IPS-18c (cell line): ENCODE data around the gene RAPGEF4.

ENCODE experiments used
- H3K4me3 ChIP-seq: 2 replicates; pipeline ENCODE4 v1.7.0; 2013; ENCODE audit warnings: low read depth, mild to moderate bottlenecking, low read length, moderate library complexity; ENCODE audit not compliant: insufficient read depth
- H3K9me3 ChIP-seq: one replicate; pipeline ENCODE4 v1.6.1; 2013; ENCODE audit warnings: mild to moderate bottlenecking, low read length, moderate library complexity; ENCODE audit not compliant: control insufficient read depth, insufficient read depth

The RAPGEF4 gene

DNA sequence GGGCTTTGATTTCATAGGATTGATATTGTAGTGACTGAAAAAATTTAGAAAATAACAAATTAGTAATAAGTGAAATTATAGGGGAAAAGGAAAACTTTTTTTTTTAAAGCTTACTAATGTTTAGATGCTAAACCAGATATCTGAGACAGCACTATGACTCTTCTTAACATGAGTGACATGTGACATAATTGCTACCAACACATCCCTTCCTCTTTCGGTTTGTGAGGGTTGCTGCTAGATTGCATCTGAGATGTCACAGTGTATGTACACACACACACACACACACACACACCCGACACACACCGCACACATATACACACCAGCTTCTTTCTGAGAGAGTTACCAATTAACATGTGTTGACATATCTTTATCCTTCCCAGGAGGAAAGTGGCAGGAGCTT lies 18.0 kb downstream of the RAPGEF4 start:
- no peak overlapping the region for H3K4me3 ChIP-seq
- H3K9me3 ChIP-seq = peaks cover 5% of the 10 kb centered on the region

DNA sequence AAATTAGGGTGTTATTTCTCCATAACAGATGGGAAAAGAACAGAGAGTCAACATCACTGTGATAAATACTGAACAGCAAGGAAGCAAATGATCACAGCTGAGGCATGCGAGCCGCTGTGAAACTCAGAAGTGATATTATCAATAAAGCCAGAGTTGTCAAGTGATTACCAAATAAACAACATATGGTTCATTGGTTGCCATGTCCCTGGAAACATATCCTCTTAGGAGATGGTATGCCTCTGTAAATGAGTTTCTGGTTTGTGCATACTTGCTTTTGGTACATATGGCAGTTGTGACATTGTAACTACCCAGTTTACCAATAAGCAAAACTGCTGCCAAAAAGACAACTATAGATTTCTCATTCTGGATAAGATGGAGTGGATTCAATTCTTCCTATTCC lies 23.8 kb downstream of the RAPGEF4 start:
- Histone ChIP-seq H3K9me3 (no peaks in the 10 kb centered on the region), H3K4me3 (no peak overlapping the region)

DNA sequence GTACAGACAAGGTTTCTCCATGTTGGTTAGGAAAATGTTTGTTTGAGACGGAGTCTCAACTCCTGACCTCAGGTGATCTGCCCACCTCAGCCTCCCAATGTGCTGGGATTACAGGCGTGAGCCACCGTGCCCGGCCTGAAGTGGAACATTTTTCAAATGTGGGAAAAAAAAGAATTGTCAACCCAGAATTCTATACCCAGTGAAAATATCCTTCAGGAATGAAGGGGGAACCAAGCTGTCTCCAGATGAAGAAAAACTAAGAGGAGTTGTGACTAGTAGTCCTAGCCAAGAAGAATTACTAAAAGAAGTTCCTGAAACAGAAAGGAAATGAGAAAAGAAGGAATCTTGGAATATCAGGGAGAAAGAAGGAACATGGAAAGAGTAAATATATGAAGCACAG lies 25.7 kb downstream of the RAPGEF4 start:
- no peak overlapping the region for H3K4me3 ChIP-seq
- H3K9me3 ChIP-seq = no peaks in the 10 kb centered on the region

DNA sequence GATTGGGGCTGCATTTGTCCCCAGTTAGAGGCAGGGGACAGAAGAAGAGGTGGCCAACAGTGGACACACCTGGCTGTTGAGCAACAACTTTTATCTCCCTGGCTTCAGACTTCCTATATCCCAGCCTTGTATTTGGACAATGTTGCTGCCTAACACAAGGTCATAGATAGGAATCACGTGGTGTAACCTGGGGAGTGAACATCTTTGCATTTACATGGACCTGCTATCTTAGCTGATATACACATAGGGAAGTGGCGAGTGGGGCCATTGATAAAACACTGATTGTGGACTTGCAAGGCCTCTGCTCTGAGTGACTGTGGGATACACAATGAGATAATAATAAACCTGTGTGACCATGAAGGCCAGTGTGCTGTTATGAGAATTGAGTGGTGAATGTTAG lies 26.9 kb downstream of the RAPGEF4 start:
- Histone ChIP-seq H3K4me3 (no peak overlapping the region), H3K9me3 (no peaks in the 10 kb centered on the region)

DNA sequence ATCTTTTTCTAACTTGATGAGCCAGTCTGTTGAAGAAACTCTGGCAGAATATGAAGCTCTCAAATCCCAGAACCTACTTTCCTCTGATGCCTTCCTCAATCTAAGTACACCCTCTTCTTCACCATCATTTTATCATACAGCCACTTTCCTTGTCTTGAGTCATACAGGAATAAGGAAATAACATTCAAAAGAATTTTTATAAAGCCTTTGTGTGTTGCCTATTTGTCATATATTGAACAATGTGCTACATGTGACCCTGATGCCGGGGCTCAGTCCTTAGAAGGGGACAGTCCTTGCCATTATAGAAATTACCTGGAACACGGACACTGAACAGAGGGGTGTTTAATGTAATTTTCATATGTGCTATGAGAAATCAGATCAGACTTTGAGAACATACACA lies 27.4 kb downstream of the RAPGEF4 start:
- H3K9me3 ChIP-seq = no peaks in the 10 kb centered on the region

DNA sequence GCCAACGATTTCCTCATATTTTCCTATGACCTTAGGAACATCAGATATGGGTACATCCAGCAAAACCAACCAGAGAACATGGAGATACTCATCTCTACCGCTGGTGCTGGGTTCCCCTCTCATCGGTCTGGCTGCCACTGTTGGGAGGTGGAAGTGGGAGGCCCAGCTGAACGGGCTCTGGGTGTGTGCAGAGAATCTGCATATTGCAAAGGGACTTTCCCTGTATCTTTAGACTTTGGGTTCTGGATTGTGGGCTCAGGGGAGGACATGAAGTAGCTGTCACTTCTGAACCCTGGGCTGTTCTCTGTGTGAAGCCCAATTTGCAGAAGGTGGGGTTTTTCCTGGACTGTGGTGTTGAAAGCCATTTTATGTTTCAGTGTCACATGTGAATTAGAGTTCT lies 30.0 kb downstream of the RAPGEF4 start:
- Histone ChIP-seq H3K4me3 (no peak overlapping the region), H3K9me3 (peaks cover 2% of the 10 kb centered on the region)

More for the DNA sequence above, 27.4 kb downstream of the RAPGEF4 start:
- no peak overlapping the region for H3K4me3 ChIP-seq

DNA sequence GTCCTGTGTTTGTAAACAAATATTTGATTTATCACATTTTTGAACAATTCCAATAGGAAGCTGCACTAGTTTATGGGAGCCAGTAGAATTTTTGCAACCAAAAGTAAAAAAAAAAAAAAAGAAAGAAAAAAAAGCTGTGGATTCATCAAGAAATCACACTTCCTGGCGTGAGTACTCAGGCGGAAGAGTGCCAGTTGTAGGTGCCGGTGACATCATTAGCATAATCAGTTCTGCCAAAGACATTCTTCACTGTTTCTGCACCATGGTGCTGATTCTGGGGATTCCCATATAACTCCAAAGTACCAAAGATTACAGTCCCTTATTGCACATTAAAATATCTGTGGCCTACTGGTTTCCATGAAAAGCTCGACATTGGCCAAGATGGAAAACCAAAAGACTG lies 32.8 kb downstream of the RAPGEF4 start:
- Histone ChIP-seq H3K9me3 (peaks cover 2% of the 10 kb centered on the region), H3K4me3 (no peak overlapping the region)

DNA sequence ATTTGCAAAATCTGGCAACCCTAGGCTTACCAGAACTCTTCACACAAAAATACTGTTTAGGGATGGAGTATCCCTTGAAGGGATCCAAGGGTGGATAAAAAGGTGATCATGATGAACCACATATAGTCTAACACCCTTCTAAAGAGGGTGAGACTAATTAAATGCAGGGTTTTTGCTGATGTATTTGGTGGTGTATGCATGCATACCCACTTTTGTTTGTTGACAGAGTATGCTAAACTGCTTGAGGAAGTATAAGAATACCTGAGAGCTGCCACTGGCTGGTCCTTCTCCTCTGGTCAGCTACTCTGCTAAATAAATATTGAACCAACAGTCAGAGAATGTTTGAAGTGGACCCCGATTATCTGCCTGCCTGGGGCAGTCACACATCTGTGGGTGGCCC lies 34.2 kb downstream of the RAPGEF4 start:
- H3K4me3 ChIP-seq = no peak overlapping the region; the same call in 1 of the 2 replicates
- H3K9me3 ChIP-seq = peaks cover 2% of the 10 kb centered on the region

DNA sequence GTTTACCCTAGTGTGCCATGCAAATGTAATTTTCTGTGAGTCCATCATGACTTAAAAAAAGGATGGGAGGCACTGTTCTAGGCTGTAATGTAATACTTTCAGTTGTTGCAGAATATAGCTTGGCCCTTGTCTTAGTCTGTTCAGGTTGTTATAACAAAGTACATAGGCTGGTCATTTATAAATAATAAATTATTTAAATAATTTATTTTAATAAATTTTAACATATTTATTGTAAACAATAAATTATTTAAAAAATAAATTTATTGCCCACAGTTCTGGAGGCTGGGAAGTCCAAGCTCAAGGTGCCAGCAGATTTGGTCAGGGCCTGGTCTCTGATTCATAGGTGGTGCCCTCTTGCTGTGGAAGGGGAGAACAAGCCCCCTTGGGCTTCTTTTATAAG lies 35.2 kb downstream of the RAPGEF4 start:
- Histone ChIP-seq H3K9me3 (peaks cover 2% of the 10 kb centered on the region), H3K4me3 (no peak overlapping the region)

DNA sequence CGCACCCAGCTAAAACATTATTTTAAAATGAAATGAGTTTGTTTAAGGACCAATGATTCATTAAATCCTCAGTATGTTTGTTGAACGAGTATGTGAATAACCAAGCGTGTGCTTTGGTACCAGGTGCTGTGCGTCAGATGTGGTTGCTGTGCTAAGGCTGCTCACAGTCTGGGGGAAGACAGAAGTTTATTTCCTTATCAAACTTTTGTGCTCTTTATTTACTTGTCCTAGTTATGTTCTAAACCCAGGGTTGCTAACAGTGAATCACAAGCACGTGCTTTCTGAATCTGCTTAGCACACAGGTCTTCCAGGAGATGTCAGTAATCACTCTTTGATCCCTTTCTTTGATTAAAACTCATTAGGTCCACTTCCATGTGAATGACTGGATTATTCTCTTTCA lies 37.0 kb downstream of the RAPGEF4 start:
- Histone ChIP-seq H3K4me3 (no peak overlapping the region), H3K9me3 (peaks cover 2% of the 10 kb centered on the region)

DNA sequence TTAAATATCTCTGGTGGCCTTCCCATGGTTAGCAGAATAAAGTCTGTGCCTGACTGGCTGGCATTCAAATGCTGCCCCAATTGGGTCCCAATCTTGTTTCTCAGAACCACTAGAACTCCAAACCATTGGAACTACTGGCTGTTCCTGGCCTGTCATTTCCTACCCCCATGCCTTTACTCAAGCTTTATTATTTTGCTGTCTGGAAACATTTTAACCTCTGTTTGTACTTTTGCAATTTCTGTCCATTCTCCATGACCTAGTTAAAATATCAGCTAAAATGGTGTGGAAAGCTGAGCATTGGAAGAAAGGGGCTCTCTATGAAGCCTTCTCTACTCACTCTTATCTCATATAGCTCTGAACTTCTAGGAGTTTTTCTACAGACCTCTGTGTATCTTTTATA lies 38.7 kb downstream of the RAPGEF4 start:
- Histone ChIP-seq H3K4me3 (no peak overlapping the region), H3K9me3 (peaks cover 2% of the 10 kb centered on the region)

DNA sequence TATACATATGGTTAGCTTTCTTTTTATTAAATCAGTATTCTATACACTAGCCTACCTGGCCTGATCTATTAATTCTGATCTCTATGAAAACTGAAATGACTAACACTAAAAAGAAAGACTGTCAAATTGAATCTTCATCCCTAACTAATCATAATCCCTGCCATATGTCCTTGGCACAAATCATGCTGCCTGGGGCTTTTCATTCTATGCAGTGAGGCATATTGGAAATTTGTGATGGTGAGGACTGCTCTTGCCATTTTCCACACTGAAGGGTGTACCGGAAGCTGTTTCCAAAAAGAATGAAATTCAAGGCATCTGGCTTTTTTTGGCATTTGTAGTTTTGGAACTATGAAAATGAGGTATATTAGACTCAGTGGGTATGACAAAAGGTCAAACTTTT lies 39.7 kb downstream of the RAPGEF4 start:
- Histone ChIP-seq H3K4me3 (no peak overlapping the region), H3K9me3 (peaks cover 2% of the 10 kb centered on the region)

DNA sequence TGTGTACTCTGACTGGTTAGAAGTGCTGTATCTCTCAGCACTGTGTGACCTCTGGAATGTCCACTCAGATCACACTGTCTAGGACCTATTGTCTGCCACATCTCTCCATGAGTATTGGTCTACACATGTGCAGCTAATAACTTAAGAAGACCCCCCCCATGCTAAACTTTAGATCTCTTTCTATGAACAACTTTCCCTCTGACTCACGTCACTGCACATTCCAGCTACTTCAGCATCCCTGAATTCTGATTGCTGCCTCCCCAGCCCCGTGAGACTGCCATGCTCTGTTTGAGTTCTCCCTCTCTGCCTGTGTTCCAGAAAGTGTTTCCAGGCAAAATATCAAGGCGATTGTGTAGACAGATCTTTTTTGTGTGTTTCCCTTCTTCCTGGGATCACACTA lies 41.8 kb downstream of the RAPGEF4 start:
- Histone ChIP-seq H3K9me3 (no peaks in the 10 kb centered on the region), H3K4me3 (no peak overlapping the region)

DNA sequence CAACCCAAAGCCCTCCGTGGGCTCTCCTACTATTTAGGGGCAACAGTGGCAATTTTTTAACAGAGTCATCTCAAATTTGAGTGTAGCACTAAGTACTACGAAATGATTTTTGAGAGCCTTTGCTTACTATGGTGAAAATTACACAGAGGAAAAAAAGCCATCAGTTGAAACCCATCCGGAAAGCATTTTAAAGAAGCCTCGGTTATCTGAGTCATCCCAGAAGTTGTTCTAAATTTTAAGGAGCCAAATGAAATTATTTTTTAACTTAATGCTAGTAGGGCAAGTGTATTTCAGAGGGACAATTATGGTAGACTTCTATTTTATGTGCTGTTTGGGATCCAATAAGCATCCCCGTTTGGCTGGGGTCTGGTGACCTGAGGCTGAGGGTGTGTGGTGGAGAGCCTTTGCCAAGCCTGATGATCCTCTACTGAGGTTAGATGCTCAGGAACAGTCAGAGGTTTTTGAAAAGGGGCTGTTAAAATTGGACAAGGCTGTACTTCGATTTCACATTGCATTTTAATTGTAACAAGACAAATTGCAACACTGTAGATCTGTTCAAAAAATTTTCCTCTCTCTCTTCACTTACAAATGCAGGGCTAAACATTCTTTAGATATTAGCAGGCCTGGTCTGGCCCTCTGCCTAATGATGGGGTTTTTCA lies 47.0 kb downstream of the RAPGEF4 start:
- no peaks in the 10 kb centered on the region for H3K9me3 ChIP-seq
- no peak overlapping the region for H3K4me3 ChIP-seq

DNA sequence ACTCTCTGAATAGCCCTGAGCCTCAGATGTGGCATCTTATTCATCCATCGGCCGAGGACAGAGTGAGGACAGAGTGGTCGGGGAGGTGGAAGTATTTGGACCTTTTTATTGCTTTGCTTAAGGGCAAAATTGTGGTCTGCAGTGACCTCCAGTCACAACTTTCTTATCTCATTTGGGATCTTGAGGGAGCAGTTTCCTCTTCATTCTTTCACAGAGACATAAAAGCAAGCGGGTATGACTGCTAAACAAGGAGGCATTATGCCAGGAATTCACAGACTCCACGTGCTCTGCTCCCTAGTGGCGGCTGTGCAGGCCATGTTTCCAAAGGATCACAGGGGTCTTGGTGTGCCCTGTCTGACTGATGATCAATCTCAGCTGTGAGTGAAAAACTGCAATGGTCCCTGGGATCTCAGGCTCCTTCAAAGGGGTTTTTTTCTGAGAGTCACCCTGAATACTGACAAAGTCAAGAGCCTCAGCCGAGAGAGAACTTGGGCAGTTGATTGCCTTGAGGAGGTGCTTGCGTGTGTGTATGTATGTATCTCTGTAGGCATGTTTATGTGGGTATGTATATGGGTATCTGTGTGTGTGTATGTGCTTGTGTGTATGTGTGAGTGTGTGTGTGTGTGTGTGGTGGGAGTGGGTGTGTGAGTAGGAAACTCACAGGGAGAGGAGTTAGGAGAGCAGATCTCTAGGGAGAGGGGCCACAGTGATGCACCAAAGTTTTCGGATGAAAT lies 47.7 kb downstream of the RAPGEF4 start:
- H3K4me3 ChIP-seq = no peak overlapping the region

DNA sequence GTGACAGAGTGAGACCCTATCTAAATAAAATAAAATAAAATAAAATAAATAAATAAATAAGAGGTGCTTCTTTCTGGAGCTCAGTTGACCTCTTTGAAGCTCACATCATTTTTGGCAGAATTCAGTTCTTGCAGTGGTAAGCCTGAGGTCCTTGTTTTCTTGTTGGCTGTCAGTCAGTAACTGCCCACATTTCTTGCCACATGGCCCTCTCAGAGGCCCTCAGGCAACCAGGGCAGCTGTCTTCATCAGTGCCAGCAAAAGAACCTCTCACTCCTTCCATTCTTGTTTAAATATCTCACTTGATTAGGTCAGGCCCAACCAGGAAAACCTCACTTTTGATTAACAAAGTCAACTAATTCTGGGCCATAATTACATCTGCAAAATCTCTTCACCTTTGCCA lies 53.2 kb downstream of the RAPGEF4 start:
- H3K9me3 ChIP-seq = no peaks in the 10 kb centered on the region
- H3K4me3 ChIP-seq = no peak overlapping the region

More for the DNA sequence above, 47.7 kb downstream of the RAPGEF4 start:
- H3K9me3 ChIP-seq = no peaks in the 10 kb centered on the region

DNA sequence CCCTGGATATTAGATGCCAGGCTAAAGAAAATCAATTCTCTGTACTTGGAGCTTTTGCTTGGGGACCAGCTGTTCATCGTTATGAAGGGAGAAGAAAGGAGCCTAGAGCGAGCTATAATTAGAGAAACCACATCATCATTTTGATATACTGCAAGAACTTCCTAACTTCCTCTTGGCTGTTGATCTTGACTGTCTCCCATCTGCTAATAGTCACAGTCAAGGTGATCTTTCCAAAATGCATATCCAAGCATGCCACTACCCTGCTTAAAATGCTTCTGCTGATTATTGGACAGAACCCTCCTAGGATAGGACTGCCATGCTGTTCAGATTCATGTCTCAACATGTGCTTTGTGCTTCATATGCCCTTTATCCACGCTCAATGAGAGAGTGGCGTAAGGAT lies 54.8 kb downstream of the RAPGEF4 start:
- Histone ChIP-seq H3K9me3 (no peaks in the 10 kb centered on the region), H3K4me3 (no peak overlapping the region)

DNA sequence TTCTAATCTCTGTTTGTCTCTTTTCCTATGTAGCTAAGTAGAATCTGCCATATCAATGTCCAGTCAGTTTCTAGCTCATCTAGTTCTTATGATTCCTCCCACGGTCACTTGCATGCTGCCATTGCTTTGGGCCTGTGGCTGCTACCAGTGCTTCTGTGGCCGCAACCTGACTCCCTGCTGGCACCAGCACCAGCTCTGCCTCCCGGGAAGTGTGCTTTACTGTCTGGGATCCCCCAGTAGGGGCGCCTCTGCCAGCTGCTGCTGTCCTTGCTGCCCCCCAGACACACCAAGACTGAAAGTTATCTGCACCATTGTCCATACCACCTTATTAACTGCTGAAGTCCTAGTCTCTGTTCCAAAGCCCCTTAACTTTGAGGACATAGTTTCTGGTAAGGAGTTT lies 56.3 kb downstream of the RAPGEF4 start:
- no peaks in the 10 kb centered on the region for H3K9me3 ChIP-seq
- H3K4me3 ChIP-seq = no peak overlapping the region

DNA sequence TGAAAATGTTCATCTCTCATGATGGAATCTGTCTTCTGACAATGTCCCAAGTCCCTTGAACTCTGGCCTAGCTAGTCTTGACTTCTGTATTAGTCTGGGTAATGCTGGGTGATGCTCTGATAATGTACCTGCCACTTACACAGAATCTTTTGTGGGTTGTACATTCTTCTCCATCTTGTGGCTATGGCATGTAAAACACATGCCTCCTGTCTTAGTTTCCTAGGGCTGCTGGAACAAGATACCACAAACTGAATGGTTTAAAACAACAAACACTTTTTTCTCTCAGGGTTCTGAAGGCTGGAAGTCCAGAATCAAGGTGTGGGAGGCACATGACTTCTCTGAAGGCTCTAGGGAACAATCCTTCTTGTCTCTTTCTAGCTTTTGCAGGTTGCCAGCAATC lies 57.1 kb downstream of the RAPGEF4 start:
- Histone ChIP-seq H3K9me3 (no peaks in the 10 kb centered on the region), H3K4me3 (no peak overlapping the region)
